ENCODE results near the gene HOXA13. TPM values are rescaled to one million over a fixed set of nuclear protein-coding genes. Genes with fewer than 3 reads are reported as not detected.
A peak's percentile ranks its signal among the peaks of the same experiment; 100 is the strongest.

The HOXA13 gene
- total RNA-seq, 6 donors from 2014 or later = not detected

DNA sequence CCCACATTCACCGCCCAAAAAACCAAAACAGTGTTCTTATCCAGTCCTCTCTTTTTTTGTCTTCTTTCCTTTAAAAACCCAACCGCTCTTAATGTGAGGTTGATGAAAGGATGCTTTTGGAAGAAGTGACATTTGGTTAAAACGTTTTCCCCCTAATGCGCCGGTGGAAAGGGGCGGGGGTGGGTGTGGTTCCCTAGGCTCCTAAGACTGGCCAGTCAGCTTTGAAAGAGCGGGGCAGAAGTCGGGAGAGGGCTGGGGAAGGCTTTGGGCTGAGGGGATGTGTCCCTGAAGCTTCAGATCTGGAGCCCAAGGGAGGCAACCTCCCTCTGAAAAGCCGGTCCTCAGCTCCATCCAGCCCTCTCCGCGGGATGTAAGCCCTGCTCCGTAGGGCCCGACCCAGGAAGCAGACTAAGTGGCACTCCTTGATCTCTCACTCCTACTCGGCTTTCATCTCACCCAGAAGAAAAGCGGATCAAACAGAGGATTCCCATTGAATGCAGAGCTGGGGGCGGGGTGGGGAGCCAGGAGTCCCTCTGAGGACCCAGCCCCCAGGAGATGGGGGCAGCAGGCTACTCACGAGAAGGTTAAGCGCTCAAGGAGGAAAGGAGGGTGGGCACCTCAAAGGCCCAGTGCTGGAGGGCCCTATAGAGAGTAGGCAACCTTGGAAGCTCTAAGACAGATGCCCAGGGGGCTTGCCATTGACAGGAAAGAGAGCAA, 40.3 kb upstream of the HOXA13 start:
- TF ChIP-seq POLR2A (IDR thresholded peaks at IDR 0.05) = no peak
- no peak for TF ChIP-seq POLR2AphosphoS5 (IDR thresholded peaks at IDR 0.05)
- TF ChIP-seq, protein P1, sequence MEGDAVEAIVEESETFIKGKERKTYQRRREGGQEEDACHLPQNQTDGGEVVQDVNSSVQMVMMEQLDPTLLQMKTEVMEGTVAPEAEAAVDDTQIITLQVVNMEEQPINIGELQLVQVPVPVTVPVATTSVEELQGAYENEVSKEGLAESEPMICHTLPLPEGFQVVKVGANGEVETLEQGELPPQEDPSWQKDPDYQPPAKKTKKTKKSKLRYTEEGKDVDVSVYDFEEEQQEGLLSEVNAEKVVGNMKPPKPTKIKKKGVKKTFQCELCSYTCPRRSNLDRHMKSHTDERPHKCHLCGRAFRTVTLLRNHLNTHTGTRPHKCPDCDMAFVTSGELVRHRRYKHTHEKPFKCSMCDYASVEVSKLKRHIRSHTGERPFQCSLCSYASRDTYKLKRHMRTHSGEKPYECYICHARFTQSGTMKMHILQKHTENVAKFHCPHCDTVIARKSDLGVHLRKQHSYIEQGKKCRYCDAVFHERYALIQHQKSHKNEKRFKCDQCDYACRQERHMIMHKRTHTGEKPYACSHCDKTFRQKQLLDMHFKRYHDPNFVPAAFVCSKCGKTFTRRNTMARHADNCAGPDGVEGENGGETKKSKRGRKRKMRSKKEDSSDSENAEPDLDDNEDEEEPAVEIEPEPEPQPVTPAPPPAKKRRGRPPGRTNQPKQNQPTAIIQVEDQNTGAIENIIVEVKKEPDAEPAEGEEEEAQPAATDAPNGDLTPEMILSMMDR (IDR thresholded peaks at IDR 0.05) = no peak
- no peak for TF ChIP-seq EP300 (IDR thresholded peaks at IDR 0.05)
- WGBS, 2 donors = 6 to 11% methylated on average over 17 to 18 of the region's 18 CpGs
- Histone ChIP-seq H3K4me1 (peaks cover 14 to 41% (median 35%) of the 10 kb centered on the region in 4 donors), H3K9me3 (no peaks in the 10 kb centered on the region), H3K27ac (no peak overlapping the region), H3K36me3 (no peaks in the 10 kb centered on the region), H3K27me3 (peaks cover 0 to 82% (median 62%) of the 10 kb centered on the region in 4 donors), H3K4me3 (no peak overlapping the region)
- ATAC-seq (ENCODE audit: low FRiP score in 2 of 2) (no peak), DNase-seq (no peak)

DNA sequence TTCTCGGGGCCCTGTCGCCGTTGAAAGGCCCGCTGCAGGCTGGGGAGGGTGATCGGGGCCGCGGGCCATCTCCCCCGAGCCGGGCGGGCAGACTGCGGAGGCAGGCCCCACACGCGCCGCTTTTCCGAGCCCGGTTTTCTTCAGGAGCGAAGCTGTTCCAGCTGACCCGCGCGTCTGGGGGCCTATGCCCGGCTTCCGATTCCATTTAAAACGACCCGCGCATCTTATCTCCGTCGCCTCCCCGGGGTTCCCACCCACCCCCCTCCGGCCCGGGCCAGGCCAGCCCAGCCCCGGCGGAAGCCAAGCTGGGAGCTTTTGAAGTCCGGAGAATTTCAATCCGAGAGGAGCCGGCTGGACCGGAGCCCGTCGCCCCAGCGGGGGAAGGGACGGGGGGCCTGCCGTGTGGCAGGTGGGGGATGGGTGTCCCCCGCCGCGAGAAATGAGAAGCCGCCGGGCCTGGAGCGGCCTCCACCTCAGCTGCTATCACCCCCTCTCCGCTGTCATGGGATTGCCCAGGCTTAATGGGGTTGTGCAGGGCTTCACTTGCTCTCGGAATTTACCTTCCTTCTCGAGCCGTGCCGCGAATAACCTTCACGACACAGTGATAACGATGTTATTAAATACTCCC, 39.6 kb upstream of the HOXA13 start:
- peak overlapping the region in 1 of 4 donors; percentile 15 for H3K4me3 ChIP-seq
- TF ChIP-seq POLR2AphosphoS5 (IDR thresholded peaks at IDR 0.05) = no peak
- TF ChIP-seq POLR2A (IDR thresholded peaks at IDR 0.05) = no peak
- no peak for TF ChIP-seq EP300 (IDR thresholded peaks at IDR 0.05)
- TF ChIP-seq, protein P1 (IDR thresholded peaks at IDR 0.05) = no peak

DNA sequence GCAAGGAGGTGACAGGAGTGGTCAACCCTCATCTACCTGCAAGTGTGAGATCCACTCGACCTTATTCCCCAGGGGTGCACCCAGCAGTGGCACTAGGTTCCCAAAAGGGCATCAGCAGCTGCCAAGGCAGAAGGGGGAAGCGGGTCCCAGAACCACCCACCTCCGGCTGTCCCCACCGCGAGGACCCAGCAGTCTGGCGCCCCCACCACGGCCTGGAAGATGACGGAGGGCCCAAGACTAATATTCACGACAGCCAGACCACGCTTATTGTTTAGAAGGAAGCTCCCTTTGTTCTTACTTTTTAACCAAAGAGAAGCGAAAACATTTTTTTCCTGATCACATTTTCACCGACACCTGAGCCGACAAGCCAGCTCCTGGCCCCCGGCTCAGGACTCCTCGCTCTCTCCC, 39.1 kb upstream of the HOXA13 start:
- TF ChIP-seq POLR2A (IDR thresholded peaks at IDR 0.05) (no peak), EP300 (IDR thresholded peaks at IDR 0.05) (no peak), POLR2AphosphoS5 (IDR thresholded peaks at IDR 0.05) (no peak)
- TF ChIP-seq, protein P1 (IDR thresholded peaks at IDR 0.05) = no peak
- WGBS, 2 donors = 34 to 48% methylated on average over 14 to 15 of the region's 15 CpGs
- no peak for ATAC-seq (ENCODE audit: low FRiP score in 2 of 2)
- H3K27ac ChIP-seq = no peak overlapping the region
- H3K27me3 ChIP-seq = peaks cover 0 to 77% (median 50%) of the 10 kb centered on the region in 4 donors
- DNase-seq = no peak
- H3K4me3 ChIP-seq = no peak overlapping the region
- no peaks in the 10 kb centered on the region for H3K36me3 ChIP-seq
- H3K9me3 ChIP-seq = no peaks in the 10 kb centered on the region
- peaks cover 14 to 38% (median 32%) of the 10 kb centered on the region in 4 donors for H3K4me1 ChIP-seq

More for the DNA sequence above, 39.6 kb upstream of the HOXA13 start:
- Histone ChIP-seq H3K4me1 (peaks cover 14 to 38% (median 32%) of the 10 kb centered on the region in 4 donors), H3K36me3 (no peaks in the 10 kb centered on the region), H3K27me3 (peaks cover 0 to 80% (median 56%) of the 10 kb centered on the region in 4 donors), H3K27ac (no peak overlapping the region), H3K9me3 (no peaks in the 10 kb centered on the region)
- peak in 1 of 2 donors; percentile 81 for DNase-seq
- 3 to 5% methylated on average over 34 to 41 of the region's 55 CpGs for WGBS, 2 donors
- ATAC-seq (ENCODE audit: low FRiP score in 2 of 2) = no peak

DNA sequence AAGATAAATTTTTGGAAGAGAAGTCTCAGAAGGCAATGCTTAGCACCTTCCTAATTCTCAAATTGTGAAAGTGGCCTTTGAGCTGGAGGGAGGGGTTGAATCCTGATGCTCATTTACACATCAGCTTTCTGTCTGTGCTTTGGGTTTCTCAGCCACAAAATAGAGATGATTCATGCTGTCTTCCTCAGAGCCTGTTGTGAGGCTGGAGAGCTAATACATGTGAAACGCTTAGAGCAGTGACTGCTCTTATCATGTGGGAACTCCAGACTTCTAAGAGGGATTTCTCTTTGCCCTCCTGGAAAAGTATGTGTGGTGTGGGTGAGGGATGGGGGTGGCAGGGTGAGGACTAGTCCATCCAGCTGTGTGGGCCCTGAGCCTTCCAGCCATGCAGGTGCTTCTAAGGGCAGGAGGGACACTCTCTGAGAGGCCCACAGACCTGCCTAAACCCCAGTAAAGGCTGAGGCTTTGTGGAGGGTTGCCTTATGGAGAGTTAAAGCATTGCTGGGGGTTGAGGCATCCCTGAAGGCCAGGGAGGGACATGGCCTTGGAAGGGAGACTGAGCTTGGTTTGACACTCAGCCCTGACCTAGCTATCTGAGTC, 37.9 kb upstream of the HOXA13 start:
- Histone ChIP-seq H3K9me3 (no peaks in the 10 kb centered on the region), H3K4me1 (peaks cover 10 to 27% (median 25%) of the 10 kb centered on the region in 4 donors), H3K4me3 (no peak overlapping the region), H3K27ac (no peak overlapping the region), H3K27me3 (peaks cover 0 to 66% (median 41%) of the 10 kb centered on the region in 4 donors), H3K36me3 (no peaks in the 10 kb centered on the region)
- TF ChIP-seq, protein P1 (IDR thresholded peaks at IDR 0.05) = no peak
- no peak for TF ChIP-seq EP300 (IDR thresholded peaks at IDR 0.05)
- TF ChIP-seq POLR2A (IDR thresholded peaks at IDR 0.05) = no peak
- no peak for TF ChIP-seq POLR2AphosphoS5 (IDR thresholded peaks at IDR 0.05)
- no peak for ATAC-seq (ENCODE audit: low FRiP score in 2 of 2)
- DNase-seq = no peak
- WGBS, 2 donors = 95 to 100% methylated on average over 1 of the region's 1 CpG

All from upper lobe of left lung (tissue), 6 donors.